SHP77 (cell line): ENCODE measurements around the gene MACIR.
A peak's percentile ranks its signal among the peaks of the same experiment; 100 is the strongest.
"Not testable (repeated sequence)": the region's sequence is repeated elsewhere in the genome, so short reads cannot be mapped to it uniquely, and the experiment has no call there.

Experiments
- DNase-seq, 2 experiments: peaks; one replicate each; lab custom pipeline; 2025; lab: John Stamatoyannopoulos, UW

The MACIR gene, protein sequence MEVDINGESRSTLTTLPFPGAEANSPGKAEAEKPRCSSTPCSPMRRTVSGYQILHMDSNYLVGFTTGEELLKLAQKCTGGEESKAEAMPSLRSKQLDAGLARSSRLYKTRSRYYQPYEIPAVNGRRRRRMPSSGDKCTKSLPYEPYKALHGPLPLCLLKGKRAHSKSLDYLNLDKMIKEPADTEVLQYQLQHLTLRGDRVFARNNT

DNA sequence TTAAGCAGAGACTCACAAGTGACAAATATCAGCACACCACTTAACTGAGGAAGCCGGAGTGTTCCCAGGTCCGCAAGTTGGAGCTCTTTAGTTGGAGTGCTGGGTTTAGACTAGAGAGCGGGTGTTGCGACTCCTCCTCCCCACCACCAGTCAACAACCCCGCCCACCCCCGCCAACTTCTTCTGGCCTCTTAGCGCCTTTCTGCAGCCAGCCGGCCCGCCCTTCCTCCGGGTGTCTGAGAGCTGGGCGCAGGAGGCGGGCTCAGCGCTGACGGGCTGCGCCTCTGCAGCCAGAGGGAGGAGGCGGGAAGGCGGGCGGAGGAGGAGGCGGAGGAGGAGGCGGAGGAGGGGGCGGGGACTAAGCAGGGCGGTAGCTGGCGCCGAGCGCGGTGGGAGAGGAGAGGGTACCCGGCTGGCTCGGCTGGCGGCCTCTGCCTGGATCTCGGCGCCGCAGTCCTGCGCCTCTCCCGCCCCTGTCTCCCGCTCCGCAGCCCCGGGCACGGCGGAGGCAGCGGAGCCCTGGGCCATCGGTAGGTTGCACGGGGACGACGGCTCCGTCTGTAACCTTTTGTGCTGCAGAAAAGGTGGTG, at the start of gene MACIR:
MACIR (plus strand) TSS at position 396 of the 589 bp plus-strand sequence. CDS start 17,157 bp downstream, outside the sequence.
- DNase-seq: peak; percentile 92 to 96

DNA sequence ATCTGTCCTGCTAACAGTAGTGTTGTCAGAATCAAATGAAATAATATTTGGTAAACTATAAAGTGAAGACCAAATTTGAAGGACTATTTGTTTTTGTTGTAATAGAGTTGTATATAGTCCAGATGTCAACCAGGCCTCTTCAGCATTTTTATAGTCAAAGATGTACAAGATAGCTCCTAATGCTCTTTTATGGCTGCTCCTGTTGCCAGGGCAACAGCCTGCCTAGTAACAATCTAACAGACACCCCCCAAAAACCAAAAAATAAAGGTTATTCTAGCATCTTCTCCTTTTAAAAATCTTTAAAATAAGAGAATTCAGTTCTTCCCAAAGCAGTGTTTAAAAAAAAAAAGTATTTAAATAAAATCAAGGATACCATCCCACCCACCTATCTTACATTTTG, 49.5 kb upstream of the MACIR start:
- no peak for DNase-seq

DNA sequence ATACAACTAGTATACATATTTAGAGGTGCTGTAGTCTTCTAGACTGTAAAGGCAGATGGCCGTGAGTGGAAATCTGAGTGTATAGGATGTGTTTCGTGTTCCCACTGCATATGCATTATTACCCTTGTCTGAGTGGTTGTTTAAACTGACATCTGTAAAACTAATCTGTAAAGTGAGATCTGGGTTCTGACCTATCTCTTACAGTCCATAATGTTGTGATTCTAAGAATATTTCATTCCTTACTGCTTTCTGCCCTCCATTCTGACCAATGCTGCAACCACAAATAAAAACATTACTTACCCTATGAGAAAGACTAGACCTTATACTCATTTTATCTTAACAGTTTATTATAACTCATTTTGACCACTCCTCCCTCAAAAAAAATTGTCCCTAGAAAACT, 47.6 kb upstream of the MACIR start:
- no peak for DNase-seq

DNA sequence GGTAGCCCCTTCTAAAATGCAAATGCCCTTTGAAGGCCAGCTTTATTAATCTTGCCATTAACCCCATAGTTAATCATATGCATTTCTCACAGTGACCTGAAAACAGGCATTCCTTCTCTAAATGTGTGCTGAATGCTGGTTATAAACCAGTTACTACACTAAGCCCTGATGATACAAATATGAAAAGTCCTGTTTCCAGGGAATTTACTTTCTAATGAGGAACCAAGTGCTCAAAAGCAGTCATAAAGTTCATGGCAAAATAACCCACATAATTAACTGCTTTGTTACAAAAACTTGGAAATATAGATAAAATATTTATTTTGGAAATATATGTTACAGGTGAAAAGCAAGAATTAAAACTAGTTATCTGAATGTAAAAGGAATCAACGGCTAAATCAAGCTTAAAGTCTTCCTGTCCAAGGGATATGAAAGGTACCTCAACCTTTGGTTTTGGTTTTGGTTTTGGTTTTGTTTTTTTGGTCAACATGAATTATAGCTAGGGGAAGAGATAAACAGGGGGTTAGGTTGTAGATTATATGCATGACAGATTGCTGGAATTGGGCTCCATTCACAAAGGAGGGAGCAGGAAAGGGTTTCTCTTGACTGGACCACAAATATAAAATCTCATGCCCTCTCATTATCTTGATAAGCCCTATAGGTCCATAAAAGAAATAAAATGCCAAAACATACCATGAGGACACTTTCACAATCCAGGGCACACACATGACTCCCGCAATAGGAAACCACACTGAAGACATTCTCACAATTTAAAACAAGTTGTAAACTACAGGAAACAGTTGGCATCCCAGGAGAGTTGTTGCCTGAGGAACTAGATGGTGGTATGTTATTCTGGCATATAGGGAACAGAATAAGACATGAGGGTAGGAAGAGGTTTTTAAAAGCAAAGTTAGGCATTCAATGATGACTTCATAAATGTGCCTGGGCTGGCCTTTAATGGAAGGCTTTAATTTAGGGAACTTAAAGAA, 46.7 kb upstream of the MACIR start:
- no peak for DNase-seq

DNA sequence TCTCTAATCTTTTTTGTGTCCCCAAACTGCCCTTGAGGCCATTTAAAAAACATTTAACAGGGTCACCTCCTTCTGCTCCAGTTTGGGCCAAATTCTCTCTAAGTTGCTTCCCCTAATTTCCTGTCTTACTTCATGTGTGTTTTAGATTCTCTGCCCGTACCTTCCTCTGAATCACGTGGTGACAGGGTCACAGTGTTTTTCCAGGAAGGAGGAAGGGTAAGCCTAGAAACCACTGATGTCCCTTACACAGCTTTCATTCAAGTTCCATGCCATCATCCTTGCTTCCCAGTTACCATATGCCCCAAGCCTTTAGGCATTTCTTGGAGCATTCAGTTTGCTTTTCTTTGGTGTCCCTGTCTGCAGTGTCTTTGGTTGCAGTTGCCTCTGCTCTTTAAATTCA, 42.4 kb upstream of the MACIR start:
- no peak for DNase-seq

DNA sequence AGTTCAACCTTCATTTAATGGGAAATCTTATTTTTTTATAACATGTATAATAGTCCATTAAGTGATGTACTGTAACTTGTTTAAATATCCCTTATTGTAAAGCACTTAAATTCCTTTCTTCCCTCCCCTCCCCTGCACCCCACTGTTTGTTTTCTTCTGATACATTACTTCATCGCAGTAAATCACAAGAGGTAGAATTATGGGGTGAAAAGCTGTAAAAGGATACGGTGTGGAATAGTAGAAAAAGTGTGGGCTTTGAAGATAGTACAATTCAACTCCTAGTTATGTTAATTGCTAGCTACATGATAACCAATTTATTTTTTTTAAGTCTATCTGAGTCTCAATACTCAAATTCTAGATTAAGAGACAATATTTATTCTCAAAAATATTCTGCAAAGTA, 41.9 kb upstream of the MACIR start:
- no peak for DNase-seq

DNA sequence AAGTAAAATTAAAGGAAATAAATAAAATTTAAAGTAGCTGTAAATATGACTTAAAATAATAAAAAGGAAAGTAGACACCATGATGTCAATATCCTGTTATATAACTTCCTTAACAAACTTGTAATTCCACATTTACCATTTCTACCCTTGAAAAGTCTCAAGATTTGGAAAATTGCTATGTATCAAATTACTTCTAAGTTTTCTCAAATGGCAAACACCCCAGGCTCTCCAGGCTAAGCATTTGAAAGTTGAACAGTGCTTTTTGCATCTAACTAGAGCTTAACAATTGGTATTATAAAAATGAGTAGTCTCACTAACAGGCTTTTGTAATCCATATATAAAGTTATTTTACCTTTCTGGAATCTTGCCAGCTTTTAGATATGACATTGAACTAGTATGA, 41.5 kb upstream of the MACIR start:
- DNase-seq: no peak

DNA sequence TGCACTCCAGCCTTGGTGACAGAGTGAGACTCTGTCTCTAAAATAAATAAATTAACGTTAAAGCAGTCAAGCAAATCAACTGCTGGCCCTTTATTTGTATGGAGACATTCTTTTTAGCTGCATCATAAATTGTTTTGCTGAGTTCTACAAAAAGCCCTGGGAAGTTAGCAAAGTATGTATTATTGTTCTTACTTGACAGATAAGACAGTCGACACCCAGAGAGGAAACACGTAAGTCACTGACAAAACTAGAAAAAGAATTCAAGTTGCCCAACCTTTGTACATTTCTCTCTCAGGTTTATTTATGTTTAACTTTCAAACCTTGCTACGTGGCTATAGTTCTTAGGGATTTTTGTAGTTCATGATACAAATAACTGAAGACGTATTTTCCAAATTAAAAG, 40.4 kb upstream of the MACIR start:
- no peak for DNase-seq

DNA sequence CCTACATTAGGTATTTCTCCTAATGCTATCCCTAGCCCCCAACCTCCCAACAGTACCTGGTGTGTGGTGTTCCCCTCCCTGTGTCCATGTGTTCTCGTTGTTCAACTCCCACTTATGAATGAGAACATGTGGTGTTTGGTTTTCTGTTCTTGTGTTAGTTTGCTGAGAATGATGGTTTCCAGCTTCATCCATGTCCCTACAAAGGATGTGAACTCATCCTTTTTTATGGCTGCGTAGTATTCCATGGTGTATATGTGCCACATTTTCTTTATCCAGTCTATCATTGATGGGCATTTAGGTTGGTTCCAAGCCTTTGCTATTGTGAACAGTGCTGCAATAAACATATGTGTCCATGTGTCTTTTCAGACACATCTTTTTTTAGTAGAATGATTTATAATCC, 39.5 kb upstream of the MACIR start:
- DNase-seq: not testable (repeated sequence)

DNA sequence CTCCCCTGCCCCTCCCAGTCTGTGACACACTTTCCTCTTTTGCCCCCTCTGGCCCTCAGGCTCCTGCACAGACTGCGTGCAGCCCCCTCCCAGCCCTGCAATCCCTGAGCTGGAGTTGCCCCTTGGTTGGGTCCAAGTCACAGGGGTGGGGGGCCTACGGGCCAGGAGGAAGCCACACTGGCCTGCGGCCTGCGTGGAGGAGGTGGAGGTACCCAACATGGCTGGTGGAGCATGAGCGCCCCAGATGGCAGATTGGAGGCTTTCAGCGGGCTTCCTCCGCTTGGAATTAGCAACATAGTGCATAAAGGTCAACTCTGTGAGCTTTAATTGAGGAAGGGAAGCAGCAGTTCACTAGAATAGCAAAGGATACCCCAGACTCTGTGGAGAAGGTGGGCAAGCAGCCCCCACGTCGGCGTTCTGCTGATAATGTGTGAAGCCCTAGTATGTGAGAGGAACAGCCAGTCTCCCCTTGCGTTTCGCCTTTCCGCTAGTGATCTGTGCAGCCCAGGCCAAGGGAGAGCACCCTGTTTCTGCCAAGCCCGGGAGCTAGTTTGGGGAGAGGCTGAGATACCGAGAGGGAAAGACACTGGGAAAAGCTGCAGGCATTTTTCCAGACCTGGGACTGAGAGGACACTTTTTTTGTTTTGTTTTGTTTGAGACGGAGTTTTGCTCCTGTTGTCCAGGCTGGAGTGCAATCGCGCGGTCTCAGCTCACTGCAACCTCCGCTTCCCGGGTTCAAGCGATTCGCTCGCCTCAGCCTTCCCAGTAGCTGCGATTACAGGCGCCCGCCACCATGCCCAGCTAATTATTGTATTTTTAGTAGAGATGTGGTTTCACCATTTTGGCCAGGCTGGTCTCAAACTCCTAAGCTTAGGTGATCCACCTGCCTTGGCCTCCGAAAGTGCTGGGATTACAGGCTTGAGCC, 35.3 kb upstream of the MACIR start:
- DNase-seq: no peak

DNA sequence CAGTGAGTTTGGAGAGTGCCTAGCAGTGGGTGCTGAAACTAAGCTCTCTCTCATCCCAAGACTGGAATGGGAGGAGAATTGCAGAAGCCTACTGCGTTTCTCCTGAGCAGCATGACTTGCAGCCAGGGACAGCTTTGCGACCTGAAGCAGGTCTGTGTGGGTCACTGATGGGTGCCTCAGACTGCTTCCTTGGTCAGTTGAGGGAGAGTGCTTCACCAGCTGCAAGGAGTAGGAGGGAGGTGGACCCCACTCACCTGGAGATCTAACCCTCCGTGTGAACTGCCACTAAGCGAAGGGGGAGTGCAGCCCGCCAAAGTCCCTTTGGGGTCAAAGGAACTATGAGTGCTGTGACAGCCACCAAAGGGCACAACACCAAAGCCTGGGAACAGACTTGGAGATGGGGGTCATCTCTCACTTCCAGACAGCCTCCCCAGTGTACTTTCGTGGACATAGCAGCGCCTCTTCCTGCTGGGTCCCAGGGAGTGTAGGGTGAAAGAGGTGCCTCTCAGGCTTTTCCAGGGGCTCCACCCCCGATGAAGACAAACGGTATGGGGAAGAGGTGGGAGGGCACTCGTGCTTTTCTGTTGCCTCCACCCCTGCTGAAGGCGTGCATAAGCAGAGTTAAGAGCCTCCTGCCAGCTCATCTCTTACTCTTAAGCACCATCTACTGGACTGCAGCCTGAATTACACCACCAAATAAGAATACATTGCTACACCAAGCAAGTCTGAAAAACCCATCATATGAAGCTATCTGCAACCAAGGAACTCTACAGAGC, 34.3 kb upstream of the MACIR start:
- DNase-seq: peak; percentile 33 to 51

DNA sequence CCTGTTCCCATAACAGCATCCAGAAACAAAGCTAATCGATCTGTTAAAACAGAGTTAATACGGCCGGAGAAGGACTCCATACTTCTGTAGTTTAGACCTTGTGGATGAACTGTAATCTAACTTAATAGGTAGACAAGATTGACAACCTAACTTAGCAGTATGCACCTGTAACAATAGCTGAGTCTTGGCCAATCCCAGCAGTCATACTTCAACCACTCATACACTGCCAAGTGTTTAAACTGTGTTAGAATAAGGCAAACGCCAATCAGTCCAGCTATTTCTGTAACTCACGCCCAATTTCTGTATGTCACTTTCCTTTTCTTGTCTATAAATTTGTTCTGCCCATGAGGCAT, 33.7 kb upstream of the MACIR start:
- no peak for DNase-seq

DNA sequence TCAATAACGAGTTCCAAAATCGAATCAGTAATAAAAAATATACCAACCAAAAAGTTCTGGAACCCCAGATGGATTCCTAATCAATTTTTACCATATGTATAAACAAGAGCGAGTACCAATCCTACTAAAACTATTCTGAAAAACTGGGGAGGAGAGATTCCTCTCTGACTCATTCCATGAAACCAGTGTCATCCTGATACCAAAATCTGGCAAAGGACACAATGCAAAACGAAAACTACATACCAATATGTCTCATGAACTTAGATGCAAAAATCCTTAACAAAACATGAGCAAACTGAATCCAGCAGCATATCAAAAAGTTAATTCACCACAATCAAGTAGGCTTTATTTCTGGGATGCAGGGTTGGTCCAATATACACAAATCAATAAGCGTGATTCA, 30.5 kb upstream of the MACIR start:
- DNase-seq: no peak

DNA sequence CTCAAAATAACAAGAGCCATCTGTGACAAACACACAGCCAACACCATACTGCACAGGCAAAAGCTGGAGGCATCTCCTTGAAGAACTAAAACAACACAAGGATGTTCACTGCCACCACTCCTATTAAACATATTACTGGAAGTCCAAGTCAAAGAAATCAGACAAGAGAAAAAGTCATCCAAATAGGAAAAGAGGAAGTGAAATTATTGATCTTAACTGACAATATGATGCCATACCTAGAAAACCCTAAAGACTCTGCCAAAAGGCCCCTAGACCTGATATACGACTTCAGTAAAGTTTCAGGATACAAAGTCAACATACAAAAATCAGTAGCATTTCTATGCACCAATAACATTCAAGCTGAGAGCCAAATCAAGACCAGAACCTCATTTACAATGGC, 30.0 kb upstream of the MACIR start:
- no peak for DNase-seq

DNA sequence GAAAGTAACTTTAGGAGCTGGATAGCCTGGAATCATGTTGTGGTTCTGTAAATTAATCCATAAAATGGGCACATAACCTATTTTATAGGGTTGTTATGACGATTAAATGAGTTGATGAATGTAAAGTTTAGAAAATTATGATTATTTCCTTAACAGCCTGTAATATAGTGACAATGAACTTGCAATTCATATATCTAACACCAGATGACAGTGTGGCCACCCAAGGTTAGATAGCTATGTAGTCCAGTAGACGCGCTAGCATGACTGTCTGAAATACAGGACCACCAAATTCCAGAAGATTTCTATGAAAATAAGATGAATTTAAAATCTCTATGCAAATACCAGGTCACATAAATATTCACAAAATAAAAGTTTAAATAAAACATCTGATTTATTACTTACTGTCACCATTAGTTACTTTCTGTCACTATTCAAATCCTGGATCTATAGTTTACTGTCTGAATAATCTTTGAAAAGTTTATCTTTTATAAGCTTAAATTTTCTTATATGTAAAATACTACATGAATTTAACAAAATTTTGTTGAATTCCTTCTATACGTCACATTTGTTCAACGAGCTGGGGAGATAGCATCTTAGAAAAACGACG, 26.1 kb upstream of the MACIR start:
- DNase-seq: peak; percentile 13 to 23

DNA sequence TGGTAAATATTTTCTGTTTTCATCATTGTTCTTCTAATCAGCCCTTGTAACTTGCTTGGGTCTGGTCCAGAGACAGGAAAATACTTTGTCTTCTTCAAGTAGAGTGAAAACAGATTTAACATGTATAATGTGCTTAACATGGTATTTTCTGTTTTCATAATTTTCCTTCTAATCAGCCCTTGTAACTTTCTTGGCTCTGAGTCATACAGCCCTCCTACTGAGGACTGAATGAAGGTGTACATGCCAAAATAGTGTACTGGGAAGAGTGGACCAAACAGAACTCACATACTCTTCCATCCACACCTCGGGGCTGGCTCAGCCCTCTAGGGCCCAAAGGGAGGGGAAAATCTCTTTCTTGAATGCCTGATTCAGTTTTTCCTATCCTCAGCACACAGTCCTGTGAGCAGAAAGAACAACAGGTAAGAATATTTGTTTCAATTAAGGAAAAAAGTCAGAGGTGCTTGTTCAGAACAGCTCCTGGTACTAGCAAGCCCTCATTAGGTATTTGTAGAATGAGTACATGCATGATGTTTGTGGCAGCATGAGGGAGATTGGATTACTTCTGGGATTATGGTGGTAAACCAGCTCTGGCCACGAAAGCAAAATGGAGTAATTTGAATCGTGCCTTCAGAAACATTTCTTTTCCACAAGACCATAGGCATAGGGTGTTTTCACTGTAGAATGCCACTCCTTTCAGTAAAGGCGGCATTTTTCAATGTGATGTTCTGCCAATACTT, 24.2 kb upstream of the MACIR start:
- no peak for DNase-seq

DNA sequence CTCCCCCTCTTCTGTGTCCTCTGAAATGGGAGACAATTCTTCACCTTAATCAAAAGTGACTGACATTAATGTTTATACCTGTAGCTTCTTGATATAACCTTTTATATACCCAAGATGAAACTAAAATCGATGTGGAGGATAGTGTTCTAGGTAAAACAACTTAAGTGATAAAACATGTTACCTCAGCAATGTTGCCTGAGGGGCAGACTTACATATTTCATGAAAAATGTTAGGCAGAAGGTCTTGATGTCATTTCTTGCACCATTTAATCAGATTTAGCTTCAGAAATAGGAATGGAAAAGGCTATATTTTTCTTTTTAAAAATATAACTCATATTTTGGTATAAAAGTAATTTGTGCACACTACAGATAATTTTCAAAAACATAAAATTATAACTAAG, 22.7 kb upstream of the MACIR start:
- DNase-seq: no peak

DNA sequence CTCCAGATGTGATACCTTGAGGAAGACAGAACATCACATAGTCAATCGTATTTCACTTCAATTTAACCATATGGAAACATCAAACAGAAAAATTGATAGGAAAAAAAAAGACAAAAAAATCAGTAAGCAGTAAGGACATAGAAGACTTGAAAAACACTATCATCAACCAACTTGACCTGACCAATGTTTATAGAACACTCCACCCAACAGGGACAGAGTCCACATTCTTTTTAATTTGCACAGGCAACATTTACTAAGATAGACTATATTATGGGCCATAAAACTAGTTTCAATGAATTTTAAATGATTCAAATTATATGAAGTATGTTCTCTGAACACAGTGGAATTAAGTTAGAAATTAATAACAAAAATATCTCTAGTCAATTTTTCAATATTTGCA, 20.8 kb upstream of the MACIR start:
- DNase-seq: no peak

DNA sequence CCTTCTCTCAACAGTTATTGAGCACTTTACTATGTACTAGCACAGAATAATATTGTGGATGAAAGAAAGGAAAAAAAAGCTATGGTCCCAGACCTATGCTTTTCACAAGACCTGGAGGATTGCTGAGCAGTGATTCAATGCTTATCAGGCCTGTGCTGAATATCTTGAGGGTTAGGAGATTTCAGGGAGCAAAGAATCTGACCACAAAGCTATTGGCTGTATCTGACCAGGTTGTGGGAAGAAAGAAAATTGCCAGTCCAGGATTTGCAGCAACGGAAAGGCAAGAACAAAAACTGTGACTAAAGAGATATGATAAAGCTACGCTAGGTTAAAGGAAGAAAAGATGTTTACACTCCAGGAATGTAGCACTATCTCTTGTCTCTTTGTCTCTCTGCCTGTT, 14.9 kb upstream of the MACIR start:
- no peak for DNase-seq

DNA sequence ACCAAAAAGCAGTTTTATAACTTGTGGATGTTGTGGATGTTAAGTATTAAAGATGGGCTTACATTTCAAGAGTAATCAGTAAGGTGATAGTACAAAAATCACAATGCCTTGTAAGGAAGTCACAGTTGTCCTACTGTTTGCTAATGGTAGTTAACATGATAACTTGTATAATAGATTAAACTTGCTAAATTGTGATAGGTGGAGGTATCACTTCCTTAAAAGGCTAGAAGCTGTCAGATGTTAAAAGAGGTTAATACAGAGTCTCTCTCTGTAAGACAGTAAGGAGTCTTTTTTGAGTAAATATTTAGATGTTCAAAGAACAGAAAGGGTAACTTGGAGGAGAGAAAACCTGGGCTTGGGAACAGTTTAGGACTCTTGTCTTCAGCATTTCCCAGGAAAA, 14.2 kb upstream of the MACIR start:
- DNase-seq: no peak
